ENCODE measurements around the gene SHCBP1L. TPM values are rescaled to one million over a fixed set of nuclear protein-coding genes. Genes with fewer than 3 reads are reported as not detected.

The SHCBP1L gene
- total RNA-seq, 1 donor from 2014 or later, result not detected

- TF ChIP-seq, protein P1, sequence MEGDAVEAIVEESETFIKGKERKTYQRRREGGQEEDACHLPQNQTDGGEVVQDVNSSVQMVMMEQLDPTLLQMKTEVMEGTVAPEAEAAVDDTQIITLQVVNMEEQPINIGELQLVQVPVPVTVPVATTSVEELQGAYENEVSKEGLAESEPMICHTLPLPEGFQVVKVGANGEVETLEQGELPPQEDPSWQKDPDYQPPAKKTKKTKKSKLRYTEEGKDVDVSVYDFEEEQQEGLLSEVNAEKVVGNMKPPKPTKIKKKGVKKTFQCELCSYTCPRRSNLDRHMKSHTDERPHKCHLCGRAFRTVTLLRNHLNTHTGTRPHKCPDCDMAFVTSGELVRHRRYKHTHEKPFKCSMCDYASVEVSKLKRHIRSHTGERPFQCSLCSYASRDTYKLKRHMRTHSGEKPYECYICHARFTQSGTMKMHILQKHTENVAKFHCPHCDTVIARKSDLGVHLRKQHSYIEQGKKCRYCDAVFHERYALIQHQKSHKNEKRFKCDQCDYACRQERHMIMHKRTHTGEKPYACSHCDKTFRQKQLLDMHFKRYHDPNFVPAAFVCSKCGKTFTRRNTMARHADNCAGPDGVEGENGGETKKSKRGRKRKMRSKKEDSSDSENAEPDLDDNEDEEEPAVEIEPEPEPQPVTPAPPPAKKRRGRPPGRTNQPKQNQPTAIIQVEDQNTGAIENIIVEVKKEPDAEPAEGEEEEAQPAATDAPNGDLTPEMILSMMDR (IDR thresholded peaks at IDR 0.05; ENCODE audit: insufficient read depth, low read length, severe bottlenecking), result no peak
- H3K27me3 ChIP-seq (ENCODE audit: control insufficient read depth, insufficient read depth, low read length), result no peaks in the 10 kb centered on the region
- FAIRE-seq, result no peak
- H3K4me3 ChIP-seq (ENCODE audit: low read depth, low read length), result no peak overlapping the region
- H3K36me3 ChIP-seq (ENCODE audit: control insufficient read depth, insufficient read depth, low read length), result no peaks in the 10 kb centered on the region
- no peak for DNase-seq (ENCODE audit: low read depth)
These were observed 18.3 kb upstream of the SHCBP1L start for GRCh38 chr1:182971219-182971618.

DNA sequence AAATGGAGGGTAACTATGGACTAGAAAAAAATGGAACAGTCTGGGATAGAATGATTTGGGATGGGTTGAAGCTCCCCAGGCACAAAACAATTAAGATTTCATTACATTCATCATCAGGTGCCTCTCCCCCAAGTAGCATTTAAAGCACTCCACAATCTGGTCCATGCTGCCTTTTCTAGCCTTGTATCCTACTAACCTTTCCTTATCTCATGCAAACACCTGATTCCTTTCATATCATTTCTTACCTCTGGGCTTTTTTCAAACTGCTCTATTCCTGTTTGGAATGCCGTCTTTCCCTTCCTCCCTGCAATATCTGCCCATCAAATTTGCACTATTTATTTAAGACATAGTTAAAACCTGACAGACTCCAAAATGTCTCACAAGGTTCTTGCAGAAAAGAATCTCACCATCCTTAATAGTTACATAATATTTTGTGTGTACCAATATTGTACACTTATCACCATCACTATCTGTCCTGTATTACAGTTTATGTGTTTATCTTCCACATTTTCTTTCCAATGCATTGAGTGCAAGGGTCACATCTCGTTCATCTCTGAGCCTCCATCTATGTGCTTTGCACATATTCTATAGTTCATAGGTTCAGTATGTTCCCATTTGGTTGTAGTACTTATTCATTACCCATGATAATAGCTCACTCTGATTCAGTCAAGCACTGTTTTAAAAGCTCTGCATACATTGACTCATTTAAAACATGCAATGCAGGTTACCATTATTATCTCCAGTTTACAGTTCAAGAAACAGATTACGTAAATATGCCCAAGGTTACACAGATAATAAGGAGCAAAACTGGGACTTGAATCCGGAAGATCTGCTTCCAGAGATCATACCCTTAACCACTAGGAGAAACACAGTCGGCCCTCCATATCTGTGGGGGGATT lies 16.1 kb upstream of the SHCBP1L start:
- FAIRE-seq (no peak), DNase-seq (ENCODE audit: low read depth) (peak; percentile 68)
- Histone ChIP-seq H3K4me3 (ENCODE audit: low read depth, low read length) (no peak overlapping the region), H3K27me3 (ENCODE audit: control insufficient read depth, insufficient read depth, low read length) (no peaks in the 10 kb centered on the region), H3K36me3 (ENCODE audit: control insufficient read depth, insufficient read depth, low read length) (no peaks in the 10 kb centered on the region)
- TF ChIP-seq, protein P1 (IDR thresholded peaks at IDR 0.05; ENCODE audit: insufficient read depth, low read length, severe bottlenecking), result no peak

- H3K27me3 ChIP-seq (ENCODE audit: control insufficient read depth, insufficient read depth, low read length), result no peaks in the 10 kb centered on the region
- TF ChIP-seq, protein P1 (IDR thresholded peaks at IDR 0.05; ENCODE audit: insufficient read depth, low read length, severe bottlenecking), result no peak
- no peak overlapping the region for H3K4me3 ChIP-seq (ENCODE audit: low read depth, low read length)
- peak; percentile 77 for DNase-seq (ENCODE audit: low read depth)
- no peak for FAIRE-seq
- no peaks in the 10 kb centered on the region for H3K36me3 ChIP-seq (ENCODE audit: control insufficient read depth, insufficient read depth, low read length)
These were observed 15.3 kb upstream of the SHCBP1L start for GRCh38 chr1:182968151-182968741.

DNA sequence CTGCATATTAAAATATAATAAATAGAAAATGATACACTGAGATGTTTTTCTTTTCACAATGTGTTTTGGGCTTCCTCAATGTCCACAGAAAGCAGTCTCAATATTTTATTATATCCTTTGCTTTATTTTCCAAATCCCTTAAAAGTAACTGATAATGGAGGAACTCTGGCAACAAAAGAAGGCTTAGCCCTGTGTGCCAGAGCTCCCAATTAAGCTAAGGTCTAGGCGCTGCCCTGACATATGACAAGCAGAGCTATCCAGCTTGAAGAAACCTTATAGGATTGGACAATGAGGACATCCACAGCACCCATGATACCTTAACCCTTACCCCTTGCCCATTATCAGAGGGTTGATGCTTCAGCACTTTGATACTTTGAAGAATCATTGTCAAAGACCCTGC lies 12.9 kb upstream of the SHCBP1L start:
- DNase-seq (ENCODE audit: low read depth) (no peak), FAIRE-seq (no peak)
- Histone ChIP-seq H3K4me3 (ENCODE audit: low read depth, low read length) (no peak overlapping the region), H3K27me3 (ENCODE audit: control insufficient read depth, insufficient read depth, low read length) (no peaks in the 10 kb centered on the region), H3K36me3 (ENCODE audit: control insufficient read depth, insufficient read depth, low read length) (no peaks in the 10 kb centered on the region)
- TF ChIP-seq, protein P1 (IDR thresholded peaks at IDR 0.05; ENCODE audit: insufficient read depth, low read length, severe bottlenecking), result no peak

DNA sequence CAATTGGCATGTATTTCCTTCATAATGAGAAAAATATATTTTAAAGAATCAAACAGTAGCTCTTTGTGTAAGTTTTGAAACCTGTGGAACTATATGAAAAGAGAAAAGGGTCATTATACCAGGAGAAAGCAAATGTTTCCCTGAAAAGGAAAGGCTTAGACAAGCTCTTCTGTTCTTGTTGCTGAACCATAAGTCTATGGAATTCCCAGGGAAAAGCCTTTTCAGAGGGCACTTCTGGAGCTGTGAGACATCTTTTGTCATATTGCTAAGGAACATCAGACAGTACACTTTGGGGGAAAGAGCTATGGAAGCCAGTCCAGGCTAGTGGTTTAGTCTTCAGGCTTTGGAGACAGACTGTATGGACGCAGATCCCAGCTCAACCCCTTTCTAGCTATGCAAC lies 12.1 kb upstream of the SHCBP1L start:
- H3K27me3 ChIP-seq (ENCODE audit: control insufficient read depth, insufficient read depth, low read length), result no peaks in the 10 kb centered on the region
- FAIRE-seq, result no peak
- H3K36me3 ChIP-seq (ENCODE audit: control insufficient read depth, insufficient read depth, low read length), result no peaks in the 10 kb centered on the region
- H3K4me3 ChIP-seq (ENCODE audit: low read depth, low read length), result no peak overlapping the region
- TF ChIP-seq, protein P1 (IDR thresholded peaks at IDR 0.05; ENCODE audit: insufficient read depth, low read length, severe bottlenecking), result no peak
- DNase-seq (ENCODE audit: low read depth), result no peak
